ENCODE measurements around the gene CFP. TPM values are rescaled to one million over a fixed set of nuclear protein-coding genes. Genes with fewer than 3 reads are reported as not detected.
A peak's percentile ranks its signal among the peaks of the same experiment; 100 is the strongest.

CFP gene
- total and polyA plus RNA-seq, 2 of the 13 experiments (the other 11 are each of a cell fraction or from before 2014, with no cell fraction given) = 0.01 TPM; not detected in 1

DNA sequence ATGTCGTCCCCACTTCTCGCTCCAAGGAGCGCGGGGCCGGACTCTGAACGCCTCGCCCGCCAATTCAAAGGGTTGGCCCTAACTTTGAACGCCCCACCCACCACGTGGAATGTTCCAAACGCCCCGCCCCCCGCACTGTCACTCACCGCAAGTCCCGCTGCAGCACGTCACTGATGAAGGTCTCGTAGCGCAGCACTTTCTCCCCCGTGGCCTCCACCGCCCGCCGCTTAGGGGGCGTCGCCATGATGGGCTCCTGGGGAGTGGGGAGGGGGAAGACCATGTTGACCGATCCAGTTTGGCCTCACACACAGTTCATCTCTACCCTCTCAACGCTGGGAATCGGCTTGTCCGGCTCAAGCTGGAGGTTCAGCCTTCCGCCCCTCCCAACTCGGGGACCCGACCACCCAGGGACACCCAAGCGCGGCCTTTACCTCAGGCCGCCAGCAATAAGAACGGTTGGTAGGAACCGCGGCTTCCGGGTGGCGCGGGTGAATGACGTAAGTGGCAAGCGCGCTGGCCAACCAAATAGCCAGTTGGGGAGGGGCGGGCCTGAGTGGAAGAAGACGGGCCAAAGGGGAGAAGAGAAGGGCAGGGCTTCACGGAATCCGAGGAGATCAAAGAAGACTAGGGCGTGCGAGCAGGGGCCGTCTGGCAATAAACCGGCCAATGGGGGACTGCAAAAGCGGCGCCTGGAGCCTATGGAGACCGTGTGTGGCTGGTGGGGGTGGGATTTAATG is 29.1 kb upstream of the CFP start, which contains the start of gene UXT (continued):
- TF ChIP-seq, protein P1, sequence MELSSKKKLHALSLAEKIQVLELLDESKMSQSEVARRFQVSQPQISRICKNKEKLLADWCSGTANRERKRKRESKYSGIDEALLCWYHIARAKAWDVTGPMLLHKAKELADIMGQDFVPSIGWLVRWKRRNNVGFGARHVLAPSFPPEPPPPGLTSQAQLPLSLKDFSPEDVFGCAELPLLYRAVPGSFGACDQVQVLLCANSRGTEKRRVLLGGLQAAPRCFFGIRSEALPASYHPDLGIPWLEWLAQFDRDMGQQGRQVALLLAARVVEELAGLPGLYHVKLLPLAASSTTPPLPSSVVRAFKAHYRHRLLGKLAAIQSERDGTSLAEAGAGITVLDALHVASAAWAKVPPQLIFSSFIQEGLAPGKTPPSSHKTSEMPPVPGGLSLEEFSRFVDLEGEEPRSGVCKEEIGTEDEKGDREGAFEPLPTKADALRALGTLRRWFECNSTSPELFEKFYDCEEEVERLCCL (CRISPR knock-in tag; IDR thresholded peaks at IDR 0.05; ENCODE audit: borderline replicate concordance) = no peak
- TF ChIP-seq, protein P2, sequence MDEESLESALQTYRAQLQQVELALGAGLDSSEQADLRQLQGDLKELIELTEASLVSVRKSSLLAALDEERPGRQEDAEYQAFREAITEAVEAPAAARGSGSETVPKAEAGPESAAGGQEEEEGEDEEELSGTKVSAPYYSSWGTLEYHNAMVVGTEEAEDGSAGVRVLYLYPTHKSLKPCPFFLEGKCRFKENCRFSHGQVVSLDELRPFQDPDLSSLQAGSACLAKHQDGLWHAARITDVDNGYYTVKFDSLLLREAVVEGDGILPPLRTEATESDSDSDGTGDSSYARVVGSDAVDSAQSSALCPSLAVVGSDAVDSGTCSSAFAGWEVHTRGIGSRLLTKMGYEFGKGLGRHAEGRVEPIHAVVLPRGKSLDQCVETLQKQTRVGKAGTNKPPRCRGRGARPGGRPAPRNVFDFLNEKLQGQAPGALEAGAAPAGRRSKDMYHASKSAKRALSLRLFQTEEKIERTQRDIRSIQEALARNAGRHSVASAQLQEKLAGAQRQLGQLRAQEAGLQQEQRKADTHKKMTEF (CRISPR knock-in tag; IDR thresholded peaks at IDR 0.05) = peak; percentile 74; the same call in 1 of the 2 replicates
- no peak for TF ChIP-seq STAT5B (CRISPR knock-in tag; IDR thresholded peaks at IDR 0.05)
- peak; percentile 59; the same call in 1 of the 2 replicates for TF ChIP-seq HOXA9 (CRISPR knock-in tag; IDR thresholded peaks at IDR 0.05; ENCODE audit: borderline replicate concordance)
- peak; percentile 42; the same call in 1 of the 2 replicates for TF ChIP-seq ZNF274 (CRISPR knock-in tag; IDR thresholded peaks at IDR 0.05)
- peak; percentile 37; the same call in 1 of the 2 replicates for TF ChIP-seq ZFP41 (CRISPR knock-in tag; IDR thresholded peaks at IDR 0.05; ENCODE audit: borderline replicate concordance)
- TF ChIP-seq GLI4 (CRISPR knock-in tag; IDR thresholded peaks at IDR 0.05; ENCODE audit: borderline replicate concordance) = no peak
- TF ChIP-seq, protein P3, sequence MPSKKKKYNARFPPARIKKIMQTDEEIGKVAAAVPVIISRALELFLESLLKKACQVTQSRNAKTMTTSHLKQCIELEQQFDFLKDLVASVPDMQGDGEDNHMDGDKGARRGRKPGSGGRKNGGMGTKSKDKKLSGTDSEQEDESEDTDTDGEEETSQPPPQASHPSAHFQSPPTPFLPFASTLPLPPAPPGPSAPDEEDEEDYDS (CRISPR knock-in tag; IDR thresholded peaks at IDR 0.05) = peak; percentile 48; the same call in 1 of the 2 replicates
- no peak for TF ChIP-seq RORA (CRISPR knock-in tag; IDR thresholded peaks at IDR 0.05)
- TF ChIP-seq, protein P4, sequence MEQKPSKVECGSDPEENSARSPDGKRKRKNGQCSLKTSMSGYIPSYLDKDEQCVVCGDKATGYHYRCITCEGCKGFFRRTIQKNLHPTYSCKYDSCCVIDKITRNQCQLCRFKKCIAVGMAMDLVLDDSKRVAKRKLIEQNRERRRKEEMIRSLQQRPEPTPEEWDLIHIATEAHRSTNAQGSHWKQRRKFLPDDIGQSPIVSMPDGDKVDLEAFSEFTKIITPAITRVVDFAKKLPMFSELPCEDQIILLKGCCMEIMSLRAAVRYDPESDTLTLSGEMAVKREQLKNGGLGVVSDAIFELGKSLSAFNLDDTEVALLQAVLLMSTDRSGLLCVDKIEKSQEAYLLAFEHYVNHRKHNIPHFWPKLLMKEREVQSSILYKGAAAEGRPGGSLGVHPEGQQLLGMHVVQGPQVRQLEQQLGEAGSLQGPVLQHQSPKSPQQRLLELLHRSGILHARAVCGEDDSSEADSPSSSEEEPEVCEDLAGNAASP (CRISPR knock-in tag; IDR thresholded peaks at IDR 0.05; ENCODE audit: borderline replicate concordance) = peak; percentile 42; the same call in 1 of the 2 replicates
- peak; percentile 94 for TF ChIP-seq ZMYM4 (CRISPR knock-in tag; IDR thresholded peaks at IDR 0.05)
- 0 out of 2 replicates have a peak, but pooled peaks have one; percentile 54 for TF ChIP-seq ETV5 (CRISPR knock-in tag; IDR thresholded peaks at IDR 0.05; ENCODE audit: borderline replicate concordance)
- TF ChIP-seq, protein P5, sequence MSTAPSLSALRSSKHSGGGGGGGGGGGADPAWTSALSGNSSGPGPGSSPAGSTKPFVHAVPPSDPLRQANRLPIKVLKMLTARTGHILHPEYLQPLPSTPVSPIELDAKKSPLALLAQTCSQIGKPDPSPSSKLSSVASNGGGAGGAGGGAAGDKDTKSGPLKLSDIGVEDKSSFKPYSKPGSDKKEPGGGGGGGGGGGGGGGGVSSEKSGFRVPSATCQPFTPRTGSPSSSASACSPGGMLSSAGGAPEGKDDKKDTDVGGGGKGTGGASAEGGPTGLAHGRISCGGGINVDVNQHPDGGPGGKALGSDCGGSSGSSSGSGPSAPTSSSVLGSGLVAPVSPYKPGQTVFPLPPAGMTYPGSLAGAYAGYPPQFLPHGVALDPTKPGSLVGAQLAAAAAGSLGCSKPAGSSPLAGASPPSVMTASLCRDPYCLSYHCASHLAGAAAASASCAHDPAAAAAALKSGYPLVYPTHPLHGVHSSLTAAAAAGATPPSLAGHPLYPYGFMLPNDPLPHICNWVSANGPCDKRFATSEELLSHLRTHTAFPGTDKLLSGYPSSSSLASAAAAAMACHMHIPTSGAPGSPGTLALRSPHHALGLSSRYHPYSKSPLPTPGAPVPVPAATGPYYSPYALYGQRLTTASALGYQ (CRISPR knock-in tag; IDR thresholded peaks at IDR 0.05) = no peak
- TF ChIP-seq ZNF441 (CRISPR knock-in tag; IDR thresholded peaks at IDR 0.05; ENCODE audit: borderline replicate concordance) = peak; percentile 77; the same call in 1 of the 2 replicates
- TF ChIP-seq FOXP1 (IDR thresholded peaks at IDR 0.05) = no peak
- TF ChIP-seq FOXP1 (CRISPR knock-in tag; IDR thresholded peaks at IDR 0.05) = no peak
- no peak for TF ChIP-seq MLLT10 (CRISPR knock-in tag; IDR thresholded peaks at IDR 0.05)
- peak; percentile 61 for TF ChIP-seq HNRNPLL (IDR thresholded peaks at IDR 0.05; ENCODE audit: low read depth, low read length, poor library complexity, severe bottlenecking)
- no peak for TF ChIP-seq ZFAT (CRISPR knock-in tag; conservative IDR thresholded peaks at IDR 0.05)
- no peak for TF ChIP-seq ZNF562 (CRISPR knock-in tag; IDR thresholded peaks at IDR 0.05; ENCODE audit: borderline replicate concordance)
- TF ChIP-seq FOXC1 (CRISPR knock-in tag; IDR thresholded peaks at IDR 0.05; ENCODE audit: borderline replicate concordance) = no peak
- TF ChIP-seq CENPT (CRISPR knock-in tag; IDR thresholded peaks at IDR 0.05; ENCODE audit: low read depth) = no peak
- TF ChIP-seq MEIS1 (CRISPR knock-in tag; IDR thresholded peaks at IDR 0.05; ENCODE audit: borderline replicate concordance) = no peak

Data from HepG2 (cell line).